ENCODE results near the gene WDSUB1.

- TF ChIP-seq CTCF (IDR thresholded peaks at IDR 0.05) (no peak), EP300 (IDR thresholded peaks at IDR 0.05; ENCODE audit: borderline replicate concordance in 1 of 2, low read depth in 1 of 2, low read length in 1 of 2) (no peak)
Observed at GRCh38 chr2:159287733-159288132, 1.2 kb upstream of the WDSUB1 start.
